ENCODE measurements around the gene TNIK. TPM values are rescaled to one million over a fixed set of nuclear protein-coding genes. Genes with fewer than 3 reads are reported as not detected.

TNIK gene
- polyA plus RNA-seq, 1 donor from 2014 or later, result 19.3 TPM

DNA sequence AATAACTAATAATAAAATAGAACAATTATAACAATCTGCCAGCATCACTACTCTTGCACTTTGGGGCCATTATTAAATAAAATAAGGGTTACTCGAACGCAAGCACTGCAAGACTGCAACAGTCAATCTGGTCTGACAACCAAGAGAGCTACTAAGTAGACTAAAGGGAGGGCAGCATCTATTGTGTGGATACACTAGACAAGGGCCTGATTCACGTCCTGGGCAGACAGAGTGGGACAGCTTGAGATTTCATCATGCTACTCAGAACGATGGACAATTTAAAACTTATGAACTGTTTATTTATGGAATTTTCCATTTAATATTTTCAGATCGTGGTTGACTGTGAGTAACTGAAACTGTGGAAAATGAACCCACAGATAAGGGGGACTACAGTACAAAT lies 39.5 kb downstream of the TNIK start:
- peaks cover 3% of the 10 kb centered on the region for H3K79me2 ChIP-seq (replicated peaks; ENCODE audit: insufficient read depth, low read length)
- H3F3A ChIP-seq (ENCODE audit: insufficient read depth, low read length, poor library complexity, severe bottlenecking), result no peaks in the 10 kb centered on the region
- H3K9me2 ChIP-seq (ENCODE audit: insufficient read depth, low read length), result no peaks in the 10 kb centered on the region
- no peak overlapping the region for H3K9ac ChIP-seq (ENCODE audit: low read length)
- no peaks in the 10 kb centered on the region for H3K36me3 ChIP-seq (ENCODE audit: insufficient read depth, low read length)
- H3K9me3 ChIP-seq (ENCODE audit: low read length), result no peaks in the 10 kb centered on the region
- TF ChIP-seq RAD21 (conservative IDR thresholded peaks at IDR 0.05), result no peak
- TF ChIP-seq EP300 (conservative IDR thresholded peaks at IDR 0.05; ENCODE audit: poor library complexity, severe bottlenecking), result no peak
- TF ChIP-seq MXI1 (conservative IDR thresholded peaks at IDR 0.05; ENCODE audit: poor library complexity, severe bottlenecking), result no peak
- TF ChIP-seq, protein P1, sequence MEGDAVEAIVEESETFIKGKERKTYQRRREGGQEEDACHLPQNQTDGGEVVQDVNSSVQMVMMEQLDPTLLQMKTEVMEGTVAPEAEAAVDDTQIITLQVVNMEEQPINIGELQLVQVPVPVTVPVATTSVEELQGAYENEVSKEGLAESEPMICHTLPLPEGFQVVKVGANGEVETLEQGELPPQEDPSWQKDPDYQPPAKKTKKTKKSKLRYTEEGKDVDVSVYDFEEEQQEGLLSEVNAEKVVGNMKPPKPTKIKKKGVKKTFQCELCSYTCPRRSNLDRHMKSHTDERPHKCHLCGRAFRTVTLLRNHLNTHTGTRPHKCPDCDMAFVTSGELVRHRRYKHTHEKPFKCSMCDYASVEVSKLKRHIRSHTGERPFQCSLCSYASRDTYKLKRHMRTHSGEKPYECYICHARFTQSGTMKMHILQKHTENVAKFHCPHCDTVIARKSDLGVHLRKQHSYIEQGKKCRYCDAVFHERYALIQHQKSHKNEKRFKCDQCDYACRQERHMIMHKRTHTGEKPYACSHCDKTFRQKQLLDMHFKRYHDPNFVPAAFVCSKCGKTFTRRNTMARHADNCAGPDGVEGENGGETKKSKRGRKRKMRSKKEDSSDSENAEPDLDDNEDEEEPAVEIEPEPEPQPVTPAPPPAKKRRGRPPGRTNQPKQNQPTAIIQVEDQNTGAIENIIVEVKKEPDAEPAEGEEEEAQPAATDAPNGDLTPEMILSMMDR (IDR thresholded peaks at IDR 0.05; ENCODE audit: poor library complexity, severe bottlenecking), result no peak
- TF ChIP-seq SMC3 (conservative IDR thresholded peaks at IDR 0.05; ENCODE audit: poor library complexity), result no peak
- TF ChIP-seq EZH2 (IDR thresholded peaks at IDR 0.05; ENCODE audit: borderline replicate concordance, insufficient read depth, low read length, poor library complexity, severe bottlenecking), result no peak
- TF ChIP-seq, protein P2, sequence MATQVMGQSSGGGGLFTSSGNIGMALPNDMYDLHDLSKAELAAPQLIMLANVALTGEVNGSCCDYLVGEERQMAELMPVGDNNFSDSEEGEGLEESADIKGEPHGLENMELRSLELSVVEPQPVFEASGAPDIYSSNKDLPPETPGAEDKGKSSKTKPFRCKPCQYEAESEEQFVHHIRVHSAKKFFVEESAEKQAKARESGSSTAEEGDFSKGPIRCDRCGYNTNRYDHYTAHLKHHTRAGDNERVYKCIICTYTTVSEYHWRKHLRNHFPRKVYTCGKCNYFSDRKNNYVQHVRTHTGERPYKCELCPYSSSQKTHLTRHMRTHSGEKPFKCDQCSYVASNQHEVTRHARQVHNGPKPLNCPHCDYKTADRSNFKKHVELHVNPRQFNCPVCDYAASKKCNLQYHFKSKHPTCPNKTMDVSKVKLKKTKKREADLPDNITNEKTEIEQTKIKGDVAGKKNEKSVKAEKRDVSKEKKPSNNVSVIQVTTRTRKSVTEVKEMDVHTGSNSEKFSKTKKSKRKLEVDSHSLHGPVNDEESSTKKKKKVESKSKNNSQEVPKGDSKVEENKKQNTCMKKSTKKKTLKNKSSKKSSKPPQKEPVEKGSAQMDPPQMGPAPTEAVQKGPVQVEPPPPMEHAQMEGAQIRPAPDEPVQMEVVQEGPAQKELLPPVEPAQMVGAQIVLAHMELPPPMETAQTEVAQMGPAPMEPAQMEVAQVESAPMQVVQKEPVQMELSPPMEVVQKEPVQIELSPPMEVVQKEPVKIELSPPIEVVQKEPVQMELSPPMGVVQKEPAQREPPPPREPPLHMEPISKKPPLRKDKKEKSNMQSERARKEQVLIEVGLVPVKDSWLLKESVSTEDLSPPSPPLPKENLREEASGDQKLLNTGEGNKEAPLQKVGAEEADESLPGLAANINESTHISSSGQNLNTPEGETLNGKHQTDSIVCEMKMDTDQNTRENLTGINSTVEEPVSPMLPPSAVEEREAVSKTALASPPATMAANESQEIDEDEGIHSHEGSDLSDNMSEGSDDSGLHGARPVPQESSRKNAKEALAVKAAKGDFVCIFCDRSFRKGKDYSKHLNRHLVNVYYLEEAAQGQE (IDR thresholded peaks at IDR 0.05; ENCODE audit: borderline replicate concordance), result no peak
- no peak for TF ChIP-seq POLR2AphosphoS5 (IDR thresholded peaks at IDR 0.05)
- TF ChIP-seq TAF1 (IDR thresholded peaks at IDR 0.05; ENCODE audit: low read depth), result no peak
- H3K4me3 ChIP-seq (ENCODE audit: low read length), result no peak overlapping the region
- no peak overlapping the region for H3K27ac ChIP-seq (ENCODE audit: low read length)
- H2AFZ ChIP-seq (ENCODE audit: low read depth, low read length), result no peak overlapping the region
- H3K4me2 ChIP-seq (ENCODE audit: low read length), result no peak overlapping the region
- no peaks in the 10 kb centered on the region for H3K27me3 ChIP-seq (ENCODE audit: insufficient read depth, low read depth, low read length)
- H4K20me1 ChIP-seq (ENCODE audit: insufficient read depth), result no peaks in the 10 kb centered on the region

DNA sequence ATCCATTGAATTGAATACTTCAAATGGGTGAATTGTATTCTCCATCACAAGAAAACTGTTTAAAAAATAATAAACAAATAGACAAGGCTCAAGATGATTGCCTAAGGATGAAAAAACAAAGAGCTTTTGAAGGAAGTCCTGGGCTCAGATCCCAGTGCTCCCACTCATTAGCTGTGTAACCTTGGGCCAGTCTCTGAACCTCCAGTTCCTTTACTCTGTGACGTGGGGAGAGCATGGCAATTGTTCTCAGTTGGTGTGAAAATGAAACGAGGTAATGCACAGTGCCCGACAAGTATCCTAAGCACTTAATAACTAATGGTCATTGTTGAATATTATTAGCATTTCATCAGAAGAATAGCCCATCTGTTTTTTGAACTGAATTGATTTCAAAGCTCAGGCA lies 40.7 kb downstream of the TNIK start:
- Histone ChIP-seq H3K9me2 (ENCODE audit: insufficient read depth, low read length) (no peaks in the 10 kb centered on the region), H3K79me2 (replicated peaks; ENCODE audit: insufficient read depth, low read length) (peaks cover 3% of the 10 kb centered on the region)
- TF ChIP-seq EP300 (conservative IDR thresholded peaks at IDR 0.05; ENCODE audit: poor library complexity, severe bottlenecking) (no peak), RAD21 (conservative IDR thresholded peaks at IDR 0.05) (no peak), POLR2AphosphoS5 (IDR thresholded peaks at IDR 0.05) (no peak), SMC3 (conservative IDR thresholded peaks at IDR 0.05; ENCODE audit: poor library complexity) (no peak), MXI1 (conservative IDR thresholded peaks at IDR 0.05; ENCODE audit: poor library complexity, severe bottlenecking) (no peak), EZH2 (IDR thresholded peaks at IDR 0.05; ENCODE audit: borderline replicate concordance, insufficient read depth, low read length, poor library complexity, severe bottlenecking) (no peak), TAF1 (IDR thresholded peaks at IDR 0.05; ENCODE audit: low read depth) (no peak)
- TF ChIP-seq, protein P2 (IDR thresholded peaks at IDR 0.05; ENCODE audit: borderline replicate concordance), result no peak
- TF ChIP-seq, protein P1 (IDR thresholded peaks at IDR 0.05; ENCODE audit: poor library complexity, severe bottlenecking), result no peak

More for the DNA sequence above, 40.7 kb downstream of the TNIK start:
- no peaks in the 10 kb centered on the region for H3F3A ChIP-seq (ENCODE audit: insufficient read depth, low read length, poor library complexity, severe bottlenecking)
- H2AFZ ChIP-seq (ENCODE audit: low read depth, low read length), result no peak overlapping the region
- H3K9me3 ChIP-seq (ENCODE audit: low read length), result no peaks in the 10 kb centered on the region
- no peaks in the 10 kb centered on the region for H4K20me1 ChIP-seq (ENCODE audit: insufficient read depth)
- H3K4me2 ChIP-seq (ENCODE audit: low read length), result no peak overlapping the region
- no peaks in the 10 kb centered on the region for H3K36me3 ChIP-seq (ENCODE audit: insufficient read depth, low read length)
- no peak overlapping the region for H3K27ac ChIP-seq (ENCODE audit: low read length)
- no peak overlapping the region for H3K4me3 ChIP-seq (ENCODE audit: low read length)
- H3K27me3 ChIP-seq (ENCODE audit: insufficient read depth, low read depth, low read length), result no peaks in the 10 kb centered on the region
- H3K9ac ChIP-seq (ENCODE audit: low read length), result no peak overlapping the region
